Aorta (tissue), 5 donors: ENCODE measurements around the gene LCE1D. TPM values are rescaled to one million over a fixed set of nuclear protein-coding genes. Genes with fewer than 3 reads are reported as not detected.

ENCODE experiments used
- ATAC-seq: fragments of 200-7000 bp; cut with Tn5 transposase; one replicate; pipeline ENCODE4 v1.9.1; 2022; ENCODE audit warnings: moderate library complexity; ENCODE audit not compliant: low FRiP score
- DNase-seq, 2 donors: peaks; one replicate each; pipeline ENCODE4 v3.0.0-alpha.2; 2020
- H3K27ac ChIP-seq, 2 donors: one replicate each; pipeline ENCODE4 v1.5.1; 2013; ENCODE audit warnings: low read length in 2 of 2, mild to moderate bottlenecking in 2 of 2, moderate library complexity in 2 of 2, control low read depth in 1 of 2, inconsistent platforms in 1 of 2, low read depth in 1 of 2
- H3K27me3 ChIP-seq, 2 donors: one replicate each; pipeline ENCODE4 v1.6.1; 2013; ENCODE audit warnings: control low read depth in 1 of 2, low read length in 1 of 2, mild to moderate bottlenecking in 1 of 2, moderate library complexity in 1 of 2; ENCODE audit not compliant: insufficient read depth in 2 of 2, control insufficient read depth in 1 of 2
- H3K36me3 ChIP-seq, 2 donors: one replicate each; pipeline ENCODE4 v1.6.1; 2013; ENCODE audit warnings: control low read depth in 1 of 2, low read length in 1 of 2, mild to moderate bottlenecking in 1 of 2; ENCODE audit not compliant: insufficient read depth in 2 of 2, control insufficient read depth in 1 of 2
- H3K4me1 ChIP-seq, 2 donors: one replicate each; pipeline ENCODE4 v1.6.1; 2013; ENCODE audit warnings: low read length in 2 of 2, control low read depth in 1 of 2, mild to moderate bottlenecking in 1 of 2, moderate library complexity in 1 of 2; ENCODE audit not compliant: insufficient read depth in 2 of 2, control insufficient read depth in 1 of 2
- H3K4me3 ChIP-seq, 2 donors: one replicate each; pipeline ENCODE4 v1.5.1; 2013; ENCODE audit warnings: low read length in 2 of 2, control low read depth in 1 of 2, mild to moderate bottlenecking in 1 of 2
- H3K9me3 ChIP-seq: one replicate; pipeline ENCODE4 v1.6.1; 2013; ENCODE audit warnings: mild to moderate bottlenecking, low read length; ENCODE audit not compliant: control insufficient read depth
- WGBS, 2 donors: extraction: QIAGEN DNeasy Blood & Tissue Kit; methylation state at CpG; one replicate each; pipeline ENCODE4 v1.1.7; 2013; 5-methylcytosine and 5-hydroxymethylcytosine counted together
- intact Hi-C, 2 donors: fragments of 100-400 bp; cut with DNase I; formaldehyde crosslinking; loops; one replicate each; pipeline versions ENCODE4 v1.14.2 to v1.15.0; 2022
- polyA plus RNA-seq, 2 donors: library from polyadenylated mRNA; stranded (reverse); fragments of 200-250 nt; gene quantifications; one replicate each; pipeline ENCODE4 v1.2.3, GENCODE V29; 2013
- total RNA-seq, 2 donors: library from RNA; stranded (reverse); fragmentation: NEBNext Ultra II Directional; extraction: Animal tissue kit (Norgen Biotek cat#: 25700); gene quantifications; one replicate each; pipeline ENCODE4 v1.2.1, GENCODE V29; 2021
- donor health status: healthy with polysubstance abuse.
- donor health status: Bipolar disorder and iron deficiency.
- donor health status: DM: no; HTN: no; CAD: no.
- donor health status: DM: no; HTN: no; CAD: no.
- donor health status: DM: yes; HTN: yes; CAD: no.

LCE1D gene
- total and polyA plus RNA-seq, 4 donors: not detected

DNA sequence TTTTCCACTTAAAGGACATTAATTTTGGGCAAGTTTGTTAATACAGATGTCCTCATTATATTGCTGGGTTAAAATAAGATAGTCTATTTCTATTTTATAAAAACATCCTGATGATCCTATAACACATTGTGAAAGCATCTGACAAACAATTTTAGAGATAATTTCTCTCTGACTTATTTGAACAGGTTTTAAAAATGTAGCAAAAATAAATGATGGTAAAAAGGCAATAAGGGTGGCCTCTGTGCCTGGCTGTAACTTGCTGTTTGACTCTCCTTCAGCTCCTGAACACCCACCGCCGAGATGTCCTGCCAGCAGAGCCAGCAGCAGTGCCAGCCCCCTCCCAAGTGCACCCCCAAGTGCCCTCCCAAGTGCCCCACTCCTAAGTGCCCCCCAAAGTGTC, 30.7 kb downstream of the LCE1D start, which contains the start of gene LCE1A:
LCE1A (plus strand) TSS at position 301 of the 400 bp plus-strand sequence; CDS start at position 301, 0 bp downstream.
- H3K9me3 ChIP-seq: peaks cover 1% of the 10 kb centered on the region
- H3K36me3 ChIP-seq: no peaks in the 10 kb centered on the region
- H3K4me3 ChIP-seq: no peak within 1 kb of the TSS
- H3K27ac ChIP-seq: no peak within 1 kb of the TSS
- 68 to 81% methylated on average over 2 of the region's 2 CpGs for WGBS, 2 donors
- intact Hi-C loops: no loop called here
- ATAC-seq (no peak), DNase-seq (no peak)
- H3K4me1 ChIP-seq: no peaks in the 10 kb centered on the region
- peaks cover 0 to 2% of the 10 kb centered on the region in 2 donors for H3K27me3 ChIP-seq

DNA sequence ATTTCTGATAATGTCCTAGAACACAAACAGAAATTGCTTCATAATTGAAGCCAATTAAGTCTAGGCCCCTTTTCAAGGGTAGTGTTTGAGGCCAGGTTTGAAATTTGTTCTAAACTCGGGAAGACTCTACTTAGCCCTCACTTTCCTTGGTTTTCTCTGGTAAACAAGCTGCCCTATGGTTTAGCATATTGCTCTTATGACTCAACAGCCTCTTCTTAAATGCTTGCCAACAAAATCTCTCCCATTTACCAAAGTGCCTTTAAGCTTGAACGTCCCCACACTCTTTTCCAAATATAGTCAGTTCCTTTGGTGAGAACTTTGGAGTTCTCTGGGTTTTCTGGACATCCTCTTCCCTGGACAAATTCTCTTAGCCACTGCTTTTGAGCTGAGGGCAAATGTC, 40.3 kb downstream of the LCE1D start:
- Histone ChIP-seq H3K9me3 (no peaks in the 10 kb centered on the region), H3K36me3 (no peaks in the 10 kb centered on the region), H3K4me1 (no peaks in the 10 kb centered on the region), H3K27ac (no peak overlapping the region), H3K4me3 (no peak overlapping the region), H3K27me3 (no peaks in the 10 kb centered on the region)
- ATAC-seq (no peak), DNase-seq (no peak)
- intact Hi-C loops: no loop called here
- 41 to 42% methylated on average over 2 of the region's 2 CpGs for WGBS, 2 donors

GRCh38 chr1:152842556-152842955, 46.0 kb downstream of the LCE1D start, which contains the start of gene LCE6A:
Gene LCE6A, plus strand, starts transcription at chr1:152842856. Its CDS starts 665 bp downstream, at chr1:152843521.
- no peak for DNase-seq
- Histone ChIP-seq H3K9me3 (no peaks in the 10 kb centered on the region), H3K4me1 (no peaks in the 10 kb centered on the region), H3K4me3 (no peak within 1 kb of the TSS), H3K36me3 (no peaks in the 10 kb centered on the region), H3K27ac (no peak within 1 kb of the TSS), H3K27me3 (no peaks in the 10 kb centered on the region)
- WGBS, 2 donors: 86 to 89% methylated on average over 3 of the region's 3 CpGs
- intact Hi-C loops: no loop called here
- ATAC-seq: no peak

Other genes starting within 250 kb of the LCE1D start
- gene LCE3E, start 229.9 kb upstream of the LCE1D start, total RNA-seq: not detected
- not detected for gene LCE3E, start 229.9 kb upstream of the LCE1D start, polyA plus RNA-seq
- gene LCE3D, start 216.2 kb upstream of the LCE1D start, total RNA-seq: not detected
- gene LCE3D, start 216.2 kb upstream of the LCE1D start, polyA plus RNA-seq: not detected
- not detected for gene LCE3C, start 196.5 kb upstream of the LCE1D start, total RNA-seq
- gene LCE3C, start 196.5 kb upstream of the LCE1D start, polyA plus RNA-seq: not detected
- gene LCE3B, start 182.9 kb upstream of the LCE1D start, total RNA-seq: not detected
- gene LCE3B, start 182.9 kb upstream of the LCE1D start, polyA plus RNA-seq: not detected
- not detected for gene LCE3A, start 173.6 kb upstream of the LCE1D start, total RNA-seq
- not detected for gene LCE3A, start 173.6 kb upstream of the LCE1D start, polyA plus RNA-seq
- not detected for gene LCE2D, start 133.3 kb upstream of the LCE1D start, total RNA-seq
- not detected for gene LCE2D, start 133.3 kb upstream of the LCE1D start, polyA plus RNA-seq
- not detected for gene LCE2C, start 121.4 kb upstream of the LCE1D start, total RNA-seq
- gene LCE2C, start 121.4 kb upstream of the LCE1D start, polyA plus RNA-seq: not detected
- gene LCE2B, start 110.6 kb upstream of the LCE1D start, total RNA-seq: not detected
- not detected for gene LCE2B, start 110.6 kb upstream of the LCE1D start, polyA plus RNA-seq
- not detected for gene LCE2A, start 98.4 kb upstream of the LCE1D start, total RNA-seq
- not detected for gene LCE2A, start 98.4 kb upstream of the LCE1D start, polyA plus RNA-seq
- not detected for gene LCE4A, start 88.6 kb upstream of the LCE1D start, total RNA-seq
- not detected for gene LCE4A, start 88.6 kb upstream of the LCE1D start, polyA plus RNA-seq
- not detected for gene KPRP, start 38.7 kb upstream of the LCE1D start, total RNA-seq
- not detected for gene KPRP, start 38.7 kb upstream of the LCE1D start, polyA plus RNA-seq
- not detected for gene LCE1F, start 21.6 kb upstream of the LCE1D start, total RNA-seq
- gene LCE1F, start 21.6 kb upstream of the LCE1D start, polyA plus RNA-seq: not detected
- gene LCE1E, start 10.5 kb upstream of the LCE1D start, total RNA-seq: not detected
- not detected for gene LCE1E, start 10.5 kb upstream of the LCE1D start, polyA plus RNA-seq
- gene LCE1C, start 9.9 kb downstream of the LCE1D start, total RNA-seq: not detected
- gene LCE1C, start 9.9 kb downstream of the LCE1D start, polyA plus RNA-seq: not detected
- gene LCE1B, start 15.2 kb downstream of the LCE1D start, total RNA-seq: not detected
- gene LCE1B, start 15.2 kb downstream of the LCE1D start, polyA plus RNA-seq: not detected
- not detected for gene LCE1A, start 30.8 kb downstream of the LCE1D start, total RNA-seq
- not detected for gene LCE1A, start 30.8 kb downstream of the LCE1D start, polyA plus RNA-seq
- not detected for gene LCE6A, start 46.1 kb downstream of the LCE1D start, total RNA-seq
- not detected for gene LCE6A, start 46.1 kb downstream of the LCE1D start, polyA plus RNA-seq
- gene LCE7A, start 63.3 kb downstream of the LCE1D start, total RNA-seq: not detected
- not detected for gene LCE7A, start 63.3 kb downstream of the LCE1D start, polyA plus RNA-seq
- not detected for gene SMCP, start 81.6 kb downstream of the LCE1D start, total RNA-seq
- gene SMCP, start 81.6 kb downstream of the LCE1D start, polyA plus RNA-seq: not detected
- gene IVL, start 111.8 kb downstream of the LCE1D start, total RNA-seq: not detected
- under 1 TPM; 0.13 TPM for gene IVL, start 111.8 kb downstream of the LCE1D start, polyA plus RNA-seq
- not detected for gene SPRR5, start 150.5 kb downstream of the LCE1D start, total RNA-seq
- not detected for gene SPRR5, start 150.5 kb downstream of the LCE1D start, polyA plus RNA-seq
- gene SPRR4, start 173.9 kb downstream of the LCE1D start, total RNA-seq: not detected
- not detected for gene SPRR4, start 173.9 kb downstream of the LCE1D start, polyA plus RNA-seq
- not detected for gene SPRR1A, start 187.4 kb downstream of the LCE1D start, total RNA-seq
- not detected for gene SPRR1A, start 187.4 kb downstream of the LCE1D start, polyA plus RNA-seq
- gene SPRR3, start 205.0 kb downstream of the LCE1D start, total RNA-seq: under 1 TPM in 1 of 2 donors, not detected in 1; 0.75 TPM
- 10 to 100 TPM in 1 of 2 donors, 1 to 10 TPM in 1; 8.2 to 14.9 TPM for gene SPRR3, start 205.0 kb downstream of the LCE1D start, polyA plus RNA-seq
- not detected for gene SPRR1B, start 234.5 kb downstream of the LCE1D start, total RNA-seq
- 1 to 10 TPM in 1 of 2 donors, under 1 TPM in 1; 0.74 to 1.9 TPM for gene SPRR1B, start 234.5 kb downstream of the LCE1D start, polyA plus RNA-seq
- not detected for gene SPRR2D, start 244.4 kb downstream of the LCE1D start, total RNA-seq
- 1 to 10 TPM in 1 of 2 donors, under 1 TPM in 1; 0.56 to 2.6 TPM for gene SPRR2D, start 244.4 kb downstream of the LCE1D start, polyA plus RNA-seq